Chondrocyte (in vitro differentiated cells): Measurements from ENCODE around the gene PDCD6IP. TPM values are rescaled to one million over a fixed set of nuclear protein-coding genes. Genes with fewer than 3 reads are reported as not detected.

Source experiments
- DNase-seq: peaks from one replicate; pipeline ENCODE4 v3.0.0; 2021; ENCODE audit warnings: mixed read lengths, low spot score
- H3K27ac Mint-ChIP-seq: one replicate; pipeline ENCODE4 v1.8.0; 2021; ENCODE audit warnings: mild to moderate bottlenecking, moderate library complexity, mixed read lengths; ENCODE audit not compliant: unreplicated experiment
- H3K27me3 Mint-ChIP-seq: 2 replicates; pipeline ENCODE4 v1.8.0; 2021; ENCODE audit warnings: low read depth, mixed read lengths
- H3K36me3 Mint-ChIP-seq: 2 replicates; pipeline ENCODE4 v1.8.0; 2021; ENCODE audit warnings: low read depth, mixed read lengths
- H3K4me1 Mint-ChIP-seq: 2 replicates; pipeline ENCODE4 v1.8.0; 2021; ENCODE audit warnings: low read depth, mild to moderate bottlenecking, mixed read lengths
- H3K4me3 Mint-ChIP-seq: one replicate; pipeline ENCODE4 v1.8.0; 2021; ENCODE audit warnings: mild to moderate bottlenecking, moderate library complexity, mixed read lengths; ENCODE audit not compliant: unreplicated experiment
- H3K9me3 Mint-ChIP-seq: 2 replicates; pipeline ENCODE4 v1.8.0; 2021; ENCODE audit warnings: low read depth, mixed read lengths
- CTCF ChIP-seq: fragments of 200-600 bp; sonication (generic); IDR thresholded peaks from 2 replicates; pipeline ENCODE4 v1.5.0; 2021; ENCODE audit warnings: antibody characterized with exemption, mild to moderate bottlenecking, moderate library complexity
- total RNA-seq: library from RNA; stranded (reverse); gene quantifications from 3 replicates; pipeline ENCODE4 v1.2.1, GENCODE V29; 2021

The PDCD6IP gene
- total RNA-seq, 1 donor from 2014 or later = 260 TPM

- H3K9me3 Mint-ChIP-seq = no peaks in the 10 kb centered on the region
- TF ChIP-seq CTCF = no peak
- H3K4me3 Mint-ChIP-seq = no peak overlapping the region
- H3K4me1 Mint-ChIP-seq = peaks cover 6% of the 10 kb centered on the region
- no peak for DNase-seq
- H3K27ac Mint-ChIP-seq = no peak overlapping the region
- peaks cover 19% of the 10 kb centered on the region for H3K27me3 Mint-ChIP-seq
- peaks cover 2% of the 10 kb centered on the region for H3K36me3 Mint-ChIP-seq
Measured at GRCh38 chr3:33892655-33893054, 94.2 kb downstream of the PDCD6IP start.

GRCh38 chr3:33895658-33896057 lies 97.2 kb downstream of the PDCD6IP start:
- no peak for TF ChIP-seq CTCF
- Mint-ChIP-seq H3K27ac (no peak overlapping the region), H3K9me3 (peaks cover 9% of the 10 kb centered on the region), H3K27me3 (peaks cover 13% of the 10 kb centered on the region), H3K4me3 (no peak overlapping the region), H3K36me3 (peaks cover 7% of the 10 kb centered on the region), H3K4me1 (peaks cover 6% of the 10 kb centered on the region)
- no peak for DNase-seq

GRCh38 chr3:33897306-33897705 lies 98.9 kb downstream of the PDCD6IP start:
- H3K27me3 Mint-ChIP-seq = peaks cover 9% of the 10 kb centered on the region
- no peak overlapping the region for H3K27ac Mint-ChIP-seq
- H3K4me1 Mint-ChIP-seq = peaks cover 6% of the 10 kb centered on the region
- no peak for TF ChIP-seq CTCF
- no peak overlapping the region for H3K4me3 Mint-ChIP-seq
- no peak for DNase-seq
- H3K9me3 Mint-ChIP-seq = peaks cover 9% of the 10 kb centered on the region
- peaks cover 7% of the 10 kb centered on the region for H3K36me3 Mint-ChIP-seq

GRCh38 chr3:33898901-33899300 lies 100.5 kb downstream of the PDCD6IP start:
- H3K27me3 Mint-ChIP-seq = peaks cover 3% of the 10 kb centered on the region
- no peak overlapping the region for H3K27ac Mint-ChIP-seq
- H3K4me3 Mint-ChIP-seq = no peak overlapping the region
- peaks cover 6% of the 10 kb centered on the region for H3K4me1 Mint-ChIP-seq
- no peak for TF ChIP-seq CTCF
- no peak for DNase-seq
- peaks cover 9% of the 10 kb centered on the region for H3K9me3 Mint-ChIP-seq
- H3K36me3 Mint-ChIP-seq = peaks cover 6% of the 10 kb centered on the region

- no peaks in the 10 kb centered on the region for H3K4me1 Mint-ChIP-seq
- peaks cover 6% of the 10 kb centered on the region for H3K36me3 Mint-ChIP-seq
- no peak for DNase-seq
- peaks cover 18% of the 10 kb centered on the region for H3K9me3 Mint-ChIP-seq
- no peak overlapping the region for H3K4me3 Mint-ChIP-seq
- no peak overlapping the region for H3K27ac Mint-ChIP-seq
- TF ChIP-seq CTCF = no peak
- peaks cover 2% of the 10 kb centered on the region for H3K27me3 Mint-ChIP-seq
Measured at GRCh38 chr3:33900440-33900808, 102.0 kb downstream of the PDCD6IP start.
